Esophagus (tissue), 2 donors: ENCODE data around the gene RAB18. TPM values are rescaled to one million over a fixed set of nuclear protein-coding genes. Genes with fewer than 3 reads are reported as not detected.

ENCODE experiments used
- H3K27ac ChIP-seq, 2 donors: one replicate each; pipeline ENCODE4 v1.5.1; 2013; ENCODE audit warnings: low read depth in 2 of 2, mild to moderate bottlenecking in 2 of 2, inconsistent platforms in 1 of 2, low read length in 1 of 2, moderate library complexity in 1 of 2
- H3K27me3 ChIP-seq, 2 donors: one replicate each; pipeline ENCODE4 v1.6.1; 2013; ENCODE audit warnings: low read length in 2 of 2, control low read depth in 1 of 2, mild to moderate bottlenecking in 1 of 2; ENCODE audit not compliant: insufficient read depth in 2 of 2, control insufficient read depth in 1 of 2
- H3K36me3 ChIP-seq, 2 donors: one replicate each; pipeline ENCODE4 v1.6.1; 2013; ENCODE audit warnings: low read length in 1 of 2; ENCODE audit not compliant: control insufficient read depth in 2 of 2, insufficient read depth in 2 of 2
- H3K4me1 ChIP-seq, 2 donors: one replicate each; pipeline ENCODE4 v1.6.1; 2013; ENCODE audit warnings: low read length in 1 of 2; ENCODE audit not compliant: control insufficient read depth in 2 of 2, insufficient read depth in 2 of 2
- H3K4me3 ChIP-seq, 2 donors: one replicate each; pipeline ENCODE4 v1.5.1; 2013; ENCODE audit warnings: low read length in 2 of 2, mild to moderate bottlenecking in 2 of 2, low read depth in 1 of 2, moderate library complexity in 1 of 2
- H3K9me3 ChIP-seq, 2 donors: one replicate each; pipeline ENCODE4 v1.6.1; 2013; ENCODE audit warnings: mild to moderate bottlenecking in 2 of 2, low read depth in 1 of 2, low read length in 1 of 2, moderate library complexity in 1 of 2; ENCODE audit not compliant: control insufficient read depth in 2 of 2, insufficient read depth in 1 of 2
- WGBS, 2 donors: extraction: QIAGEN DNeasy Blood & Tissue Kit; methylation state at CpG; one replicate each; pipeline ENCODE4 v1.1.7; 2013; 5-methylcytosine and 5-hydroxymethylcytosine counted together
- polyA plus RNA-seq, 2 donors: library from polyadenylated mRNA; stranded (reverse); fragments of 200-250 nt; gene quantifications; one replicate each; pipeline ENCODE4 v1.2.3, GENCODE V29; 2013
- donor health status: healthy with polysubstance abuse.
- donor health status: Bipolar disorder and iron deficiency.

RAB18 gene
- polyA plus RNA-seq, 2 donors = 27.4 to 47.6 TPM

- 48 to 71% methylated on average over 2 of the region's 2 CpGs for WGBS, 2 donors
- Histone ChIP-seq H3K4me3 (no peak overlapping the region), H3K36me3 (no peaks in the 10 kb centered on the region), H3K27ac (no peak overlapping the region), H3K9me3 (no peaks in the 10 kb centered on the region), H3K27me3 (no peaks in the 10 kb centered on the region), H3K4me1 (peaks cover 0 to 2% of the 10 kb centered on the region in 2 donors)
Measured at GRCh38 chr10:27479016-27479415, 25.1 kb upstream of the RAB18 start.

DNA sequence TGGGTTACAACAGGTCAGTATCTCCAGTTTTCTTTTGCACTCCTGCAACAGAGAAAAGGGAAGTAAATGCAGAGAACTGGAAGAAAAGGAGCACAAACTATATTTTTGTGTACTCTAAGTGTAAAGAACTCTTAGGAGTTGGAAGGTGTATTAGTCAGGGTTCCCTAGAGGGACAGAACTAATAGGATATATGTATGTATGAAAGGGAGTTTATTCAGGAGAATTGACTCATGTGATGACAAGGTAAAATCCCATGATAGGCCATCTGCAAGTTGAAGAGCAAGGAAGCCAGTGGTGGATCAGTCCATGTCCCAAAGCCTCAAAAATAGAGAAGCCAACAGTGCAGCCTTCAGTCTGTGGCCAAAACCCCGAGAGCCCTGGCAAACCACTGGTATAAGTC, 22.6 kb upstream of the RAB18 start:
- peaks cover 0 to 2% of the 10 kb centered on the region in 2 donors for H3K4me1 ChIP-seq
- H3K27ac ChIP-seq = peak overlapping the region in 1 of 2 donors; percentile 1
- H3K4me3 ChIP-seq = no peak overlapping the region
- 77 to 80% methylated on average over 1 of the region's 1 CpG for WGBS, 2 donors
- no peaks in the 10 kb centered on the region for H3K9me3 ChIP-seq
- no peaks in the 10 kb centered on the region for H3K27me3 ChIP-seq
- no peaks in the 10 kb centered on the region for H3K36me3 ChIP-seq

DNA sequence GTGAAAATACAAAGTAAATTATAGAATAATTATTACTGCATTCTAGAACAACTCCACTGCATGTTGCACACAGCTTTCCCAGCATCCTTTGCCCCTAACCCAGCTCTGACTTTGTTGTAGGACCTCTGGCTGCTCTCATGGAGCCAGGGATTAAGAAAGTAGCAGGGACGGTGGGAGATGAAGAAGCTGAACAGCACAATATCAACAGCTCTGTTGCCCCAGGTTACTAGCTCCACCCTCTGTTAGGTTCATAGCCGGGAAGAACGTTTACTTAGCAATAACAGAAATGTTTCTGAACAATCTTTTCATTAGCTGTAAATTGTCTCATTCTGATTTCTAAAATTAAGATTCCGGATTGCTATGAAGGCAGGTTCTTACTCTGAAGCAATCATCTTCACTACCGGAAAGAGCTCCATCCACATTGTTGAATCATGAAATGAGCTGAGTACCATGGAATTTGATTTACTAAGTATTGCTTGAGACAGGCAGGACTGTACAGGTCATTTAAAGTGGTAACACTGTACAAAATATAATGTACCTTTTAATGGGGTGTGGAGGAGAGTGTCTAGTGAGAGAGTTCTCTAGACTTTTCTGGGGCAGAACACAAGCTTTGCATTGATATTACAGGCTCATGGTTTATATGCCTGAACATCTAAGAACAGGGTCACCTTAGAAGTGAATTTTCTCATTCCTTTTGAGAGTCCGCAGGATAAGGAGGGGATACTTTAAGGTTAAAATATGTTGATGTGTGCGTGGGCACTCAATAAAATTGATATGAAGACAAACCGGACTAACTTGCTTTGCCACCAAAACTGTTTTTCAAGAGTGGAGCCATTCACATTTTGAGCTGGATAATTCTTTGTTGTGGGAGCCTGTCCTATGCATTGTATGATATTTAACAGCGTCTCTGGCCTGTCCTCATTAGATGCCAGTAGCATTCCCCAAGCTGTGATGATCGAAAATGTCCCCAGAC, 20.8 kb upstream of the RAB18 start:
- no peaks in the 10 kb centered on the region for H3K27me3 ChIP-seq
- H3K36me3 ChIP-seq = no peaks in the 10 kb centered on the region
- WGBS, 2 donors = 29 to 33% methylated on average over 10 of the region's 10 CpGs
- peaks cover 0 to 2% of the 10 kb centered on the region in 2 donors for H3K4me1 ChIP-seq
- no peak overlapping the region for H3K4me3 ChIP-seq
- H3K9me3 ChIP-seq = no peaks in the 10 kb centered on the region
- peak overlapping the region; percentile 83 to 85 for H3K27ac ChIP-seq

GRCh38 chr10:27485368-27485767, 18.7 kb upstream of the RAB18 start:
- H3K4me1 ChIP-seq = peaks cover 0 to 2% of the 10 kb centered on the region in 2 donors
- WGBS, 2 donors = 73 to 76% methylated on average over 2 of the region's 2 CpGs
- H3K9me3 ChIP-seq = no peaks in the 10 kb centered on the region
- H3K27ac ChIP-seq = no peak overlapping the region
- H3K27me3 ChIP-seq = no peaks in the 10 kb centered on the region
- H3K36me3 ChIP-seq = no peaks in the 10 kb centered on the region
- H3K4me3 ChIP-seq = no peak overlapping the region

DNA sequence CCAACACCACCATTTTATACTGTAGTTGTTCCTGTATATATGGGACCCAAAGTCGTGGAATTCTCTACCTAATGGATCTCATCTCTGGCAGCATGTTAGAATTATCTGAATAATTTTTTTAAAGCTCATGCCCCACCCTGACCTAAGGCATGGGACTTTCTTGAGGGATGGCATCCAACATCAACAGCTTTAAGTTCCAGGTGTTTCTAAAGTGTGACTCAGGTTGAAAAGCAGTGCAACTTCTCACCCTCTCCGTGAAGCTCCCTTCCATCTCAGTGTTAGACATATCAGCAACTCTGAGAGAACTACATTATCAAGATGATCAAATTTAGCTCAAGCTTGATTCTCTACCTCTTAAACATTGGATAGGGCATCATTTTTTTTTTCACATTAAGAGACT, 18.1 kb upstream of the RAB18 start:
- H3K4me1 ChIP-seq = peaks cover 0 to 2% of the 10 kb centered on the region in 2 donors

GRCh38 chr10:27490807-27491206, 13.3 kb upstream of the RAB18 start:
- H3K9me3 ChIP-seq = peaks cover 2 to 4% of the 10 kb centered on the region in 2 donors

More for the DNA sequence above, 18.1 kb upstream of the RAB18 start:
- 33 to 63% methylated on average over 2 of the region's 2 CpGs for WGBS, 2 donors
- Histone ChIP-seq H3K27ac (no peak overlapping the region), H3K9me3 (peaks cover 0 to 2% of the 10 kb centered on the region in 2 donors), H3K27me3 (no peaks in the 10 kb centered on the region), H3K36me3 (no peaks in the 10 kb centered on the region), H3K4me3 (no peak overlapping the region)

GRCh38 chr10:27494116-27494805, 9.8 kb upstream of the RAB18 start:
- no peaks in the 10 kb centered on the region for H3K27me3 ChIP-seq
- no peaks in the 10 kb centered on the region for H3K36me3 ChIP-seq
- H3K27ac ChIP-seq = no peak overlapping the region
- peaks cover 2 to 4% of the 10 kb centered on the region in 2 donors for H3K9me3 ChIP-seq
- 67 to 77% methylated on average over 1 of the region's 1 CpG for WGBS, 2 donors
- no peaks in the 10 kb centered on the region for H3K4me1 ChIP-seq
- no peak overlapping the region for H3K4me3 ChIP-seq

More at GRCh38 chr10:27490807-27491206, 13.3 kb upstream of the RAB18 start:
- no peak overlapping the region for H3K27ac ChIP-seq
- no peak overlapping the region for H3K4me3 ChIP-seq
- H3K27me3 ChIP-seq = no peaks in the 10 kb centered on the region
- WGBS, 2 donors = 50 to 70% methylated on average over 1 of the region's 1 CpG
- no peaks in the 10 kb centered on the region for H3K36me3 ChIP-seq
- no peaks in the 10 kb centered on the region for H3K4me1 ChIP-seq

- Histone ChIP-seq H3K27ac (no peak overlapping the region), H3K9me3 (peaks cover 2% of the 10 kb centered on the region in 2 donors), H3K4me3 (no peak overlapping the region), H3K36me3 (no peaks in the 10 kb centered on the region), H3K27me3 (no peaks in the 10 kb centered on the region), H3K4me1 (no peaks in the 10 kb centered on the region)
- whole genome bisulfite sequencing, 2 donors = 70 to 77% methylated on average over 4 of the region's 4 CpGs
Measured at GRCh38 chr10:27496137-27496536, 8.0 kb upstream of the RAB18 start.

DNA sequence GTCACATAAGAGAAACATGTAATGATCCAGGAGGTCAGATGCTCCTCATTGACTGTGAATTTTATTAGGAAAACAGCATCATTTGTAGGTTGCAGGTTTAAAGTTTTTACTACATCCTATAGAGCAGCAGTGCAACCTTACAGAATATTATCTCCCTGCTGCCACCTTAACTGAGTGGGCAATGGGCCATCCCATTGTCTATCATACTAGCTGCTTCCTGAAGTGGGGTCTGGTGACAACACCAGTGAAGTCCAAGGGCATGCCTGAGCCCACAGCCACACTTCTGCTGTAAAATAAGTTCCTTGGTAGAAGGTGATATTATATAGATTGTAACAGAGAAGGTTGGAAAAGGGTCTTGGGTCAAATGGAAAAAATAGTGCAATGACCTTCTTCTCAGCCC, 4.0 kb upstream of the RAB18 start:
- Histone ChIP-seq H3K9me3 (no peaks in the 10 kb centered on the region), H3K4me3 (no peak overlapping the region), H3K4me1 (no peaks in the 10 kb centered on the region), H3K36me3 (no peaks in the 10 kb centered on the region), H3K27ac (no peak overlapping the region), H3K27me3 (no peaks in the 10 kb centered on the region)
